NCI-H1436 (cell line): ENCODE results near the gene MEAK7.

Experiments
- DNase-seq: peaks from one replicate; lab custom pipeline; 2025; lab: John Stamatoyannopoulos, UW

Gene MEAK7

GRCh38 chr16:84465154-84465553 lies 39.3 kb downstream of the MEAK7 start:
- DNase-seq: no peak

- DNase-seq: no peak
Measured at GRCh38 chr16:84464116-84464515, 40.3 kb downstream of the MEAK7 start.

DNA sequence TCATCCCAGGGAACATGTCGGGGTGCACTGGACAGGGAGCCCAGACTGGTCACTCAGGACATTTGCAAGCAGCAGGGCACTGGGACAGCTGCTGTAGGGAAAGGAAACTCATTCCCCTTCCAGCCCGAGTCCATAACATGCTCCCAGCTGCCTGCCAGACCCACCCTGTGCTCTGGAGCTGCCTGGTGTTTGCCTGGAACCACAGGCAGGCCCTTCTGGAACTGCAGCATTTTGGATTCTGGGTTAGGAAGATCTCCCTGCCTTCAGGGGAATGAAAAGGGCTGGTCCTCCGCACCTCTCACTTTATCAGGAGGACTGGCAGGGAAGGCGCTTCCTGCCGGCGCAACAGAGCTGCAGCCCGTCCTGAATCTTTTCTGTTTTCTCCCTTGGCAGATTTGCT lies 41.2 kb downstream of the MEAK7 start:
- DNase-seq: no peak

DNA sequence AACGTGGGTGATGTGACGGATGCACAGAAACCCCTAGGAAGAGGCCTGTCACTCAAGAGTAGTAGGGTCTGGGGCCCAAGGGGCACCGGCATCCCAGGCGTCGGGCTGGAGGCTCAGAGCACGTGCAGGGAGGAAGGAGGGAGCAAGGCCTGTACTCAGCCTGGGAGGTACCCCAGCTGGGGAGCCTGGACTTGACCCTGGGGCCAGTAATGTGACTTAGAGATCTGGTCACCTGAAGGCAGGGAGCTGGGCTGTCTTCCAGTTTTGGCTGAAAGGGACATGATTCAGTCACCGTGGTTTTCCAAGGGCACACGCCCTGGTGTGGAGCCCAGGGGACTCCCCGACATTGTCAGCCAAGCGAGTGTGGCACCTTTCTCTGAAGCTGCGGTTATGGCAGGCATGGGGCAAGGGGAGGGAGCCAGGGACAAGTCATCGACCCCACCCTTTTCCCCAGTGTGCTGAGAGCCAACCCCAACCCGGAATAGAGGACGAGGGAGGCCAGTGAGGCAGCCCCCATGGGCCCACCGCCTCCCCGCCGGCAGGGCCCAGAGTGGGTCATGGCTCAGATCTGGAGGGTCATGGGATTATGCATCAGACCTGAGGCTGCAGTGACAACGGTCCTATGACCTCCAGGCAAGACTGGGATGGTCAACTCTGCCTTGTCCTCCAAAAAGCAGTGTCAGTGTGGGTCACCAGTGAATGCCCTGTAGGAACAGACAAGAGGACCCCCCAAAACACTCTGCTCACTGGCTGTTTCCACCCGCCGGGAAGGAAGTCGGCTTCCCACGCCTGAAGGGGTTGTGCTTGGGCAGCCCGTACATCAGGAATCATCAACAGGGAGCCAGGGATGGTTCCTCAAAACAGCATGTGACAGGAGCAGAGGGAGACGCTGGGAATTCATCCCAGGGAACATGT lies 41.9 kb downstream of the MEAK7 start:
- DNase-seq: no peak

DNA sequence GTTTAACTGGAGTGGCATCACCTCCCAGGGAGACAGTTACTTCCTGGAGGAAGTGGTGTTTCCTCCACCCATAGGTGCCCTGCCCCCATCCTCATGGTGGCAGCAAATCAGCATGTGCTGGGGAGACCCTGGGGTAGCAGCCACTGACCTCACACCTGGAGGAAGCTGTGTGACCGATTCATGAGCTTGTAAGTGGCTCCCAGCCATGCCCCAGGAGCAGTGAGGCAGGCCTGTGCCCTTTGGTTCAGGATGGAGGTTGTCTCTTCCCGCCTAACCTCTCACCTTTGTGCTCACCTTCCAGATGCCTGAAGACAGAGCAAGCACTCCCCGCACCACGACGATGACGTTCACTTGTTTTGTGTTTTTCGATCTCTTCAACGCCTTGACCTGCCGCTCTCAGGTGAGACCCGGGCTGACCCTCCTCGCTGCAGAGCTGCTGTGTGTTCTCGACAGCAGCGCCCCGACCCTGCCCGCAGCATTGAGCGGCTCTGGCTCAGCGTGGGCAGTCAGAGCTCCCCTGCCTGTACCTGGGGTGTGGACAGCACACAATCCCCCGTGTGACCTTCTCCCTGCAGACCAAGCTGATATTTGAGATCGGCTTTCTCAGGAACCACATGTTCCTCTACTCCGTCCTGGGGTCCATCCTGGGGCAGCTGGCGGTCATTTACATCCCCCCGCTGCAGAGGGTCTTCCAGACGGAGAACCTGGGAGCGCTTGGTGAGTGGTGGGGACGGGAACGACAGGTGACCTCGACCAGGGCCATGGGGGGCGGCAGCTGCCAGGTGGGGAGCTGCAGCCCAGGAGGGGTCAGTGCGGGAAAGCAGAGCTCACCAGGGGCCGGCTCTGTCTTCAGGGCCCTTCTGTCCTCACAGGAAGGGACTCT lies 42.8 kb downstream of the MEAK7 start:
- no peak for DNase-seq

GRCh38 chr16:84461029-84461412 lies 43.4 kb downstream of the MEAK7 start:
- no peak for DNase-seq

DNA sequence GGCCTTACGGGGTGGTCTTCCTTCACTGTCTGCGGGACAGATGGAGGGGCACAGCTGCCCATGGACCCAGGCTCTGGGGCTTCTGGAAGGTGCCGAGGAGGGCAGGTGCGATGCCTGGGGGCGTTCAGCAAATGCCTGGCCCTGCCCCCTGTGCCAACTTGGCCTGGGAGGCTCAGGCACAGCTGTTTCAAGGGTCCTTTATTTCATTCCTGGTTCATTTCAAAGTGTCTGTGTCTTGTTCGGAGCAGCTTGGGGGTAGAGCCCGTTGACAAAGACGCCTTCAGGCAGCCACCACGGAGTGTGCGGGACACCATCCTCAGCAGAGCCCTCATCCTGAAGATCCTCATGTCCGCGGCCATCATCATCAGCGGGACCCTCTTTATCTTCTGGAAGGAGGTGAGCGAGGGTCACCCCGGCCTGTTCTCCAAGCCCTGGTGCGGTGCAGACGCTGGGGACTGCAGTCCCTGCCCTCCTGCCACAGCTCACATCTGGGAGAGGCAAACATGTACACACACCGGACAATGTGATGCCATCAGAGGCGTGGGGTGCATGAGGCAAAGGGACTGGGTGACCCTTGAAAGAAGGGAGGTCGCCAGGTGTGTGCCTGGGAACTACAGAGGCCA lies 43.9 kb downstream of the MEAK7 start:
- DNase-seq: no peak

DNA sequence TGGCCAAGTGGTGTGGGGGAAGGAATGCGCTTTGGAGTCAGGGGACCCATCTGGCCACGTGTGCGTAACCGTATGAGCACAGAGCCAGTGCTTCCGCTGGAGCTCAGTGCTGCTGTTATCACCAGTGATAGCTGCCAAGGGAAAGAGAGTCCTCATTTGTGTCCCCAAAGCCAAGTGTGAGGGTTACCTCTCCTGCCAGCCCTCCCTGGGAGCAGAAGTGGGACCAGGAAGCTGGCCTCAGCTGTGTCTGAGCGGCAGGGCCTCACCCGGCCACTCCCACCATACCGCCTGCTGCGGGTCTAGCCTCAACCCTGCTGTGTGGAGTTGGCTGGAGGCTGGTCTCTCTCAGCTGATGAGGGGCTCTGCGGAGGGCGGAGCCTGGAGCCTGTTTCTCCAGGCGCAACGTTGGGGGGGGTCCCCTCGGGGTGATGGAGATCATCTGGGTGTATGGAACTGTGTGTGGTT lies 44.5 kb downstream of the MEAK7 start:
- no peak for DNase-seq

DNA sequence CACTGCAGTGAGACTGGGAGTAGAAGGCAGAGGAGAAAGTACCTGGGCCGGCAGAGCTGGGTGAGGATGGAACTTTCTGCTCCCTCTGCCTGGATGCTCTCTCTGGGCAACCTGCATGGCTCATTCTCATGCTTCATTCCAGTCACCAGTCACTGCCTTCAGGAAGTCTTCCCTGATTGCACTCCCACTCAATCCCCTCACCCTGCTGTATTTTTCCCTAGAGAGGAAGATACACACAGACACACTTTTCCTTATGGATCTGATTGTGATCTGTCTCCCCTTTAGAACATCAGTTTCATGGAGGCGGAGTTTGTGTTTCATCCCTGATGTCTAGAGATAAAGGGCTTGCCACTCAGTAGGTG lies 44.9 kb downstream of the MEAK7 start:
- no peak for DNase-seq

DNA sequence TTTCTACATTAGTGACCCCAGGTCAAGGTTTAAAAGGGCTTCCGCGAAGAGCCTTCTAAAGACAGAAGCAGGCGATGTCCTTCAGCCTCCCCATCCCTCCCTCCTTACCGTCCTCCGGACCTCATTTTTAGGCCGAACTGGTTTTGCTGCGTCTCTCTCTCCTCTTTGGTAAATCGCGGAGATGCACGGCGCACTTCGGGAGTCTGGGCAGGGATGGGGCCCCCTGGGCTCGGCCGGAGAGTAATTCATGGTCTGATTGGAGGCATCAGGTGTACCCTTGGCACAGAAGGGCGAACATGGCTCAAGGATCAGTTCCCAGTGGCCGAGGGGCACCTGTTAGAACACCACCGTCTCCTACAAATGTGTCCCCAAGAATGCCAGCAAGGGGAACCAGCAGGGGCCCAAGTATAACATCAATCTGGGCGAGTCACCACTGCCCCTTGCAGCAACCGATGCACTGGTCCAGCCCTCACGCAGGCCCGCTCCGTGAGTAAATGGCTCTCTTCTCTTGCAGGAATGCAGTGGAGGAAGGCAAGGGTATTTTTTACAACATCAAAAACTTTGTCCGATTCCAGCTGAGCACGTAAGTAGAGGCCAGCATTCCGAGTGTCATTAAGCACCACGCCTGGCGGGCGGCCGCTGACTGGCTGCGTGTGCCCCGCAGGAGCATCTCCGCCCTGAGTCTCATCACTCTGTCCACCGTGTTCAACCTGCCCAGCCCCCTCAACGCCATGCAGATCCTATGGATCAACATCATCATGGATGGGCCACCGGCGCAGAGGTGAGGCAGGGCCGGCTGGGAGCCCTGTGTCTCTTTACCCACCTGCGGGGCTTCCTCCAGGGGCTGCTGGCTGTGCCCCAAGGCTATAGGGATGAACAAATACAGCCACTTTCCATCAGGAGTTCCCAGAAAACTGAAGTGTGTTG lies 45.6 kb downstream of the MEAK7 start:
- DNase-seq: no peak

DNA sequence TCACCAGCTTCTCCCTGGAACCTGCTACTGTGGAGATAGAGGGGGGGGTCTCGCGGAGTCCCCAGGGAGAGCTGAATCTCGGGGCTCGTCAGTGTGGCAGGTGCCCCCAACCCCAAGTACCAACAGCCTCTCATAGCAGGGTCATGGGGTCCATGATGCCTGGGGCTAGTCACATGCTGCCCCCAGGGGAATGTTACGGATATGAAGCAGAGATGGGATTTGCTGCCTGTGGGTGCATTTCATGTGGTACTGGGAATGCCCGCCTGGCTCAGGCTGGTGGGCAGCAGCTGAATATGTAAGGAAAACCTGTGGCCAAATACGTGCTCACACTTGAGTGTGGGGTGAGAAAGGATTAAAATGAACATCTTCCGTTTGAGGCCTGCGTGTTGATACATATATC lies 49.4 kb downstream of the MEAK7 start:
- no peak for DNase-seq
